Adipocyte (in vitro differentiated cells): ENCODE data around the gene STAT4.

ENCODE experiments used
- DNase-seq: peaks from one replicate; pipeline ENCODE4 v3.0.0-alpha.2; 2015; ENCODE audit warnings: low read depth
- H3K27me3 ChIP-seq: replicated peaks from 2 replicates; pipeline ENCODE4 v1.7.0; 2013; ENCODE audit warnings: mild to moderate bottlenecking, low read length, moderate library complexity; ENCODE audit not compliant: control insufficient read depth, insufficient read depth
- H3K36me3 ChIP-seq: 2 replicates; pipeline ENCODE4 v1.7.0; 2013; ENCODE audit warnings: low read length, mild to moderate bottlenecking, moderate library complexity; ENCODE audit not compliant: control insufficient read depth, insufficient read depth, severe bottlenecking
- H3K4me1 ChIP-seq: 2 replicates; pipeline ENCODE4 v1.7.0; 2013; ENCODE audit warnings: mild to moderate bottlenecking, low read length, moderate library complexity; ENCODE audit not compliant: control insufficient read depth, insufficient read depth
- H3K4me3 ChIP-seq: 2 replicates; pipeline ENCODE4 v1.7.0; 2013; ENCODE audit warnings: mild to moderate bottlenecking, low read length, moderate library complexity
- H3K9ac ChIP-seq: 2 replicates; pipeline ENCODE4 v1.7.0; 2013; ENCODE audit warnings: mild to moderate bottlenecking, low read length, moderate library complexity
- H3K9me3 ChIP-seq: 2 replicates; pipeline ENCODE4 v1.7.0; 2013; ENCODE audit warnings: mild to moderate bottlenecking, low read length, moderate library complexity; ENCODE audit not compliant: control insufficient read depth

The STAT4 gene

DNA sequence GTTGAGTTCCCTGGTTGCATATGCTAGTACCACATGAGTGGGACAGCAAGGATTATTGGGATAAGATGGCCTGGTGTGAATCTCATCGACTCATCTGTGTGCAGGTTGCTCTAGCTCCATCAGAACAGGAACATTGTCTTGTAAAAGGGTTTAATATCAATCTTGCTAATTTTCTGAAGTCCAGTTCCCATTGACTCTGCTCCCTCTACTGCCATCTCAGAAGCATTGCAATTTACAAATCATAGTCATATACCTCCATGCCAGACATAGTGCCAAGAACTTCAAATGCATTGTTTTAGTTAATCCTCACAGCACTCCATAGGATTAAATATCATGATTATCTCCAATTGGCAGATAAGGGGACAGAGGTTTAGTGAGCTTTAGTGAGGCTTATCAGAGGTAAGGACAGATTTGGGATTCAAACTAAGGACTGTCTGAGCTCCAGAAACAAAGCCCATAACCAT lies 4.8 kb upstream of the STAT4 start:
- peak; percentile 76 for DNase-seq

DNA sequence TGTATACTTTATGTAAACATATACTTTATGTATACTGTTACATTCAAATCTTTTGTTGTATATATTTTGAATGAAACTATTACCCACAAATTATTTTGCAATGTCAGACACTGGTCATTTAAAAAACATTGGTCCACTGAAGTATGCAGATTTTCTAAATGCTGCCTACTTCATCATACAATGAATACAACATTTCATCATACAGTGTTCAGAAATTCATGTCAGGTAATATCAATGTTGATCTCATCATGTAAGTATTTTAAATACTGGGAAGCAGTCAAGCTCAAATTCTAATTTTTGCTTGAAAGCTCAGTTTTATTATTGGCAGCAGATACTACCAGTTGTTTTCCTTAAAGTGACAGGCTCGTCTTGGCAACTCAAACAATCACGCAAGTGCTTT lies 2.9 kb upstream of the STAT4 start:
- Histone ChIP-seq H3K9ac (no peak overlapping the region), H3K36me3 (no peaks in the 10 kb centered on the region)

More for the DNA sequence above, 4.8 kb upstream of the STAT4 start:
- Histone ChIP-seq H3K9ac (no peak overlapping the region), H3K9me3 (no peaks in the 10 kb centered on the region), H3K4me3 (no peak overlapping the region), H3K27me3 (no peaks in the 10 kb centered on the region), H3K36me3 (no peaks in the 10 kb centered on the region), H3K4me1 (peaks cover 15% of the 10 kb centered on the region)

DNA sequence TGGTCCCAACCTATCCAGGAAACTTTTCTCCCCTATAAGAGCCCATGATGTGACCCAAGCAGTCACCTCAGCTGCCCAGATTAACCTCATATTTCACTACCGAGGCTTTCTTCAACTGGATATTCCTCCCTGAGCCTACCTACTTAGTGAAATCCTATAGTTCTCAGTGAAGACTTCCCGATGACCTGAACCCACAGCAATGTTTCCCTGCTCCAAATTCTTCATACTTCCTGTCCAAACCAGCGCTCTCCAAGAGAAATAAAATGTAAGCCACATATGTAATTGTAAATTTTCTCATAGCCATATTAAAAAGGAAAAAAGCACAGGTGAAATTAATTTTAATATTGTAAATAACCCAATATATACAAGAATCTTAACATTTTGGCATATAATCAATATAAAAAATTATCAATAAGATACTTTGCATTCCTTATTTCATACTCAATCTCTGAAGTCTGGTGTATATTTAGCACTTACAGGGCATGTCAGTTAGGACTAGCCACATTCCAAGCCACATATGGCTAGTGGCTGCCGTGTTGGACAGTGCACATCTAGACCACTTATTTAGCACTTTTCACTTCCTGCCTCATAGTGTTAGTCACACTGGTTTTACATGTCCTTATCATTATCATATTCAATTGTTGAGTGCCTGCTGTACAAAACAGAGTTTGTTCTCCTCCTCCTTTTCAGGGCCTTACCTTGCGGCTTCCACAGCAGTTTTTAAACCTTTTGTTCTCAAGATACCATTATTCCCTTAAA lies 1.9 kb upstream of the STAT4 start:
- Histone ChIP-seq H3K9me3 (no peaks in the 10 kb centered on the region), H3K27me3 (no peaks in the 10 kb centered on the region), H3K4me3 (no peak overlapping the region), H3K9ac (no peak overlapping the region), H3K36me3 (no peaks in the 10 kb centered on the region), H3K4me1 (peaks cover 8% of the 10 kb centered on the region)
- DNase-seq = peak; percentile 27

More for the DNA sequence above, 2.9 kb upstream of the STAT4 start:
- Histone ChIP-seq H3K27me3 (no peaks in the 10 kb centered on the region), H3K9me3 (no peaks in the 10 kb centered on the region), H3K4me3 (no peak overlapping the region), H3K4me1 (peaks cover 10% of the 10 kb centered on the region)
- DNase-seq = no peak

DNA sequence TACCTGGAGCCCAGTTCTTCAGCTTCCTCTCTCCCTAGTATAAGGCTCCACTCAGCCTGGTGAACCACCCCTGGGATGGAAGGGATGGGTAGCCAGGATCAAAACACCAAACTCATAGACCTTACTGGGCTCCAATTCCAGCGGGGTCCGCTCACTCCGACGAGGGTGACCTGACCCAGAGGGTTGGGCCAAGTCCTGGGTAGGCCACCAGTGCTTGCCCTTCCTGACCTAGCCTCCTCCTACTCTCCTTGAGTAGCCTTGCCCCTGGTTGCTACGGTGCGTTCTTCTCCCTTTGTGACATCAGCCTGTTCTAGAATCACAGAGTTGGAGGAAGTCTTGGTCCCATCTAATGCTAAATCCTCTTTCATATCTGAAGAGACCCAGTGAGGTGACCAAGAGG lies 537 bp upstream of the STAT4 start:
- no peak for DNase-seq
- Histone ChIP-seq H3K4me3 (peak overlapping the region; percentile 83), H3K27me3 (no peaks in the 10 kb centered on the region), H3K36me3 (no peaks in the 10 kb centered on the region), H3K9ac (no peak overlapping the region), H3K4me1 (peaks cover 8% of the 10 kb centered on the region), H3K9me3 (no peaks in the 10 kb centered on the region)

DNA sequence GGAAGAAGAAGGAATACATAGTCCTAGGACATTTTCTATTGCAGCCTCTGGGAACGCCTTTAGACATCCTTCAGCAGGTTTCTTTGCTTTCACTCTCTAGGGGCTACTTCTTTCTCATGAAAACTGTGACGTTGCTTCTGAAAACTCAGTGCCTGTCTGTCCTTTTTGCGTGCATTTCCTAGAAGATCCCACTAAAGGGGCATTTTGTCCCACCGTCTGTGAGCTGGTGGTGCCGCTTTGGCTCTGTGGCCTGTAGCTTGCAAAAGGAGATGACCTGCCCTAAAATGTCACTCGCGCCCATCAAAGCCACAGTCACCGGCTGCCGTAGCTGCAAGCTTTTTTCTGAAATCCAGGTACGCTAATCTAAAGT lies 579 bp downstream of the STAT4 start:
- no peak for DNase-seq
- Histone ChIP-seq H3K4me3 (peak overlapping the region; percentile 83), H3K36me3 (no peaks in the 10 kb centered on the region), H3K9me3 (no peaks in the 10 kb centered on the region), H3K9ac (peak overlapping the region; percentile 44), H3K4me1 (peaks cover 8% of the 10 kb centered on the region), H3K27me3 (no peaks in the 10 kb centered on the region)

DNA sequence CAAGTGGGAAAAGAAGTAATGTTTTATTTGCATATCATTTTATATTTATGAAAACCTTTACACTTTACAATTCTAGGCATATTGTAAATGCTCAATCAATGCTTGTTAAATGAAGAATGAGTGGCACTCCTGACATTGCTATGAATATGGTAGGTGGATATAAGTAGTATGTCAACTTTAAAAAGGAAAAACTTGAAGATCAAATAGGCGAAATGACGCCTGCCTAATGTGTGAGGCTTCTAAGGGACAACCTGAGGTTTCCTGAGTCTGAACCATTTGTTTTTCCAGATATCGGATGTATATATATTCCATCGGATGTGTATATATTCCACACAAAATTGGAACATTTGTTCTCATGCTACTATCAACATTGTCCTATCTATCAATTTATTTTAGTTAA lies 1.4 kb downstream of the STAT4 start:
- Histone ChIP-seq H3K9ac (no peak overlapping the region), H3K4me1 (peaks cover 8% of the 10 kb centered on the region), H3K9me3 (no peaks in the 10 kb centered on the region), H3K4me3 (no peak overlapping the region), H3K36me3 (no peaks in the 10 kb centered on the region), H3K27me3 (no peaks in the 10 kb centered on the region)
- no peak for DNase-seq

DNA sequence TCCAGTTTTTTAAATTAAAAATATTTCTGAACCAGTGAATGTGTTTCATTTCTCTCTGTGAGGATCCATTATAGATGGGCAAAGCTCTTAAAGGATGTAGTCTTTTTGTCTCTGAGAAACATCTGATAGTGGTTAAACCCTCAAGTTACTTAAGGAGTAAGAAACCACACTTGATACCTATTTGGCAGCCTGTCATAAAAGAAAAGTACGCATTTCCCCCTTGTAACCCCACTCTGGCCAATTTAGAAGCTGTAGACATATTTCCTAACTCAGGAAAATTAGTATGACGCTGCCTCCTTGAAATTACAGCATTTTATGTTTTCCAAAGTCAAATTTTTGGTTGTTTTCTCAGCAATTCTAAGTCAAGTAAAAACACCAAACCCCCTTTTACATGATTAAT lies 2.0 kb downstream of the STAT4 start:
- no peak for DNase-seq
- no peak overlapping the region for H3K4me3 ChIP-seq
- peaks cover 8% of the 10 kb centered on the region for H3K4me1 ChIP-seq
- no peak overlapping the region for H3K9ac ChIP-seq
- H3K27me3 ChIP-seq = no peaks in the 10 kb centered on the region
- no peaks in the 10 kb centered on the region for H3K9me3 ChIP-seq
- no peaks in the 10 kb centered on the region for H3K36me3 ChIP-seq

DNA sequence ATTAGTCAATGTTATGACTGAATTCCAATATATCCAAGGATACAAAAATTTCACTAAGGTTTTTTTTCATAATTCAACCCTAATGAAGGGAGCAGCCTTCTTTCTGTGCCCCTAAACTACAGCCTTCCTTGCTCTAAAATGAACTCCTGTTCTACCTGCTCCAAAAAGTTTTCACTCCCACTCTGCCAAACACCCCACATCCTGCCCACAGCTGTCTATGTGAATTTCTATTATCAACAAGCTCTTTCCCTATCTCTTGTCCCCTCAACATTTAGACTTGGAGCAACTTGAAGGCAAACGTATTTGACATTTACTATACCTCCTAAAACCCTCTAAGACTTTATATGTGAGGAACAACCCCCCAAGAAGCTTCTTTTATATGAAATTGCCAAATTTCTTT lies 2.5 kb downstream of the STAT4 start:
- Histone ChIP-seq H3K9ac (no peak overlapping the region), H3K27me3 (no peaks in the 10 kb centered on the region), H3K4me1 (peaks cover 8% of the 10 kb centered on the region)

DNA sequence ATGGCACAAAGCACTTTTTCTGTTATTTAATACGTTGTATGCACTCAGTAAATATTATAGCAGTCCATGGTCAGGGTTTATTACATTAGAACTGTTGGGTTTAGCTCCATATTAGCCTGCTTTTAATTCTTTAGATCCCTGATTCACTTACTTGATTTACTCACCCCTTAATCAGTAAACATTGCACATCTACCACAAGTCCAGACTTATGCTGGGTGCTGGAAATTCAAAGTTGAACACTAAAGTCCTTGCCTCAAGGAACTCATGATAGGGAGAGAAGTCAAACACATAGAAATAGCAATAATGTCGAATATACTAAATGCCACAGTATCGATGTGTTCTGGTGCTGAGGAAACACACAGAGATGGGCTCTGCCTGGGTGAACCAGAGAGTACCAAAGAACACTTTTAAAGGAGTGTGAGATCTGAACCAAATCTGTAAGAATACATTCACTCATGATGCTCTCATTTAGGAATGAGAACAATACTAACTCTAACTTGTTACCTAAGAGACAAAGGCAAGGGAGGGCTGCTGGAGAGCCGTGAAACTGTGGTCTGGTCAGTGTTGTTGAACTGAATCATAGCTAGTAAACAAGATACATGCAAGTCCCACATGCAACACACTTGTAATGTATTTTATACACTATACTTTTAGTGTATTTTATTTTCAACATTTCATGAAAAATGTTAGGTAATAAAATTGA lies 4.9 kb downstream of the STAT4 start:
- no peak for DNase-seq

More for the DNA sequence above, 2.5 kb downstream of the STAT4 start:
- no peaks in the 10 kb centered on the region for H3K36me3 ChIP-seq
- no peaks in the 10 kb centered on the region for H3K9me3 ChIP-seq
- DNase-seq = no peak
- no peak overlapping the region for H3K4me3 ChIP-seq

DNA sequence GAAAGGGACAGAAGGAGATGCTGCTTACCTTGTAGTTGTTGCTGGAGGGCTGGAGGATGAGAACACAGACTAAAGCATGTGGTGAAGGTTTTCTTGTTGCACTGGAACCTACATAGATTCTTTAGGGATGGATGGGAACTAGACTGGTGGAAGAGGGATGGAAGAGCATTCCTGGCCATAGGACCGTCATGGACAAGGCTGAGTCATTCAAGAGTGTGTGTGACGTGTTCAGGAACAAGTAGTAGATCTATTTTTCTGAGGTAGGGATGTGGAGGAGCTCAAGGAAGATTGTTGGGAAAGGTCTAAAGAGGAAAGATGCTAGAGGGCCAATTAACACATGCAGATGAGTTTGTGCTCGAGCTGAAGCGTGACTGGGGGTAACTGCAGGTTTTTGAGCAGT lies 6.6 kb downstream of the STAT4 start:
- Histone ChIP-seq H3K9me3 (no peaks in the 10 kb centered on the region), H3K27me3 (no peaks in the 10 kb centered on the region)

More for the DNA sequence above, 4.9 kb downstream of the STAT4 start:
- Histone ChIP-seq H3K4me1 (peaks cover 6% of the 10 kb centered on the region), H3K9me3 (no peaks in the 10 kb centered on the region), H3K27me3 (no peaks in the 10 kb centered on the region), H3K9ac (no peak overlapping the region), H3K36me3 (no peaks in the 10 kb centered on the region), H3K4me3 (no peak overlapping the region)

DNA sequence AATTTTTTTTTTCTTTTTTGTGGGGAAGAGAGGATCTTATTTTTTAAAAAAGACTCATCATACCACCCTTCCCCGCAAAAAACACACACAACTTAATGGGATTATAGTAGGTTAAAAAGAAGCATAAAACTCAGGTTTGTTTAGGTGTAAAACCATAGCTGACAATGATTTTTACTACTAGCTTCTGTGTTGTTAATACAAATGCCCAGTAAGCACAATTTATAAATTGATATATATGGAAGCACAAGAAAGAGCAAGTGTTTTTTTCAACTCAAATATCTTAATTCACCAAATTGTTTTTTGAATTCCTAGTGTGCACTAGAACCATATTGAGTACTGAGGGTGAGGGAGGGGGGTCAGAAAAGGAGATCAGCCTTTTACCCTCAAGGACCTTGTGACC lies 7.0 kb downstream of the STAT4 start:
- H3K4me1 ChIP-seq = no peaks in the 10 kb centered on the region
- no peak for DNase-seq
- H3K4me3 ChIP-seq = no peak overlapping the region
- H3K9ac ChIP-seq = no peak overlapping the region
- no peaks in the 10 kb centered on the region for H3K9me3 ChIP-seq
- H3K27me3 ChIP-seq = no peaks in the 10 kb centered on the region
- H3K36me3 ChIP-seq = no peaks in the 10 kb centered on the region

More for the DNA sequence above, 6.6 kb downstream of the STAT4 start:
- no peak for DNase-seq
- Histone ChIP-seq H3K9ac (no peak overlapping the region), H3K4me3 (no peak overlapping the region), H3K36me3 (no peaks in the 10 kb centered on the region), H3K4me1 (no peaks in the 10 kb centered on the region)
